Measurements from ENCODE around the gene SLC39A7.

GRCh38 chr6:33165581-33166258 is 34.9 kb upstream of the SLC39A7 start:
- TF ChIP-seq CTCF (IDR thresholded peaks at IDR 0.05; ENCODE audit: low read depth, low read length) (no peak), EZH2phosphoT487 (IDR thresholded peaks at IDR 0.05; ENCODE audit: low read depth) (no peak)
